ENCODE data around the gene TACR1. TPM values are rescaled to one million over a fixed set of nuclear protein-coding genes. Genes with fewer than 3 reads are reported as not detected.
"Not testable (repeated sequence)": the region's sequence is repeated elsewhere in the genome, so short reads cannot be mapped to it uniquely, and the experiment has no call there.

TACR1 gene
- total and polyA plus RNA-seq, 7 donors = 0.03 to 0.37 (median 0.13) TPM

GRCh38 chr2:75175456-75175855 lies 23.9 kb downstream of the TACR1 start:
- intact Hi-C loops (cut with DNase I) = no loop called here
- no peak overlapping the region for H3K4me3 ChIP-seq
- ATAC-seq (no peak), DNase-seq (no peak)
- H3K4me1 ChIP-seq = no peaks in the 10 kb centered on the region
- WGBS, 3 donors = 41 to 47% (median 44%) methylated on average over 3 of the region's 3 CpGs
- H3K27me3 ChIP-seq (ENCODE audit: insufficient read depth in 3 of 3, low read length in 2 of 3) = no peaks in the 10 kb centered on the region
- no peaks in the 10 kb centered on the region for H3K36me3 ChIP-seq (ENCODE audit: insufficient read depth in 1 of 2, low read depth in 1 of 2)
- H3K9me3 ChIP-seq = no peaks in the 10 kb centered on the region
- TF ChIP-seq CTCF (IDR thresholded peaks at IDR 0.05) = no peak
- H3K27ac ChIP-seq = no peak overlapping the region

- no peak for ATAC-seq
These were observed 24.3 kb downstream of the TACR1 start for GRCh38 chr2:75174981-75175380.

GRCh38 chr2:75174519-75174918 lies 24.8 kb downstream of the TACR1 start:
- TF ChIP-seq CTCF (IDR thresholded peaks at IDR 0.05) = no peak
- Histone ChIP-seq H3K4me3 (no peak overlapping the region), H3K27me3 (ENCODE audit: insufficient read depth in 3 of 3, low read length in 2 of 3) (no peaks in the 10 kb centered on the region), H3K9me3 (no peaks in the 10 kb centered on the region), H3K4me1 (no peaks in the 10 kb centered on the region), H3K36me3 (ENCODE audit: insufficient read depth in 1 of 2, low read depth in 1 of 2) (no peaks in the 10 kb centered on the region), H3K27ac (no peak overlapping the region)
- DNase-seq = no peak
- no peak for ATAC-seq
- intact Hi-C loops (cut with DNase I) = no loop called here
- 49 to 63% (median 54%) methylated on average over 2 of the region's 2 CpGs for WGBS, 3 donors

More at GRCh38 chr2:75174981-75175380, 24.3 kb downstream of the TACR1 start:
- no peak for TF ChIP-seq CTCF (IDR thresholded peaks at IDR 0.05)
- intact Hi-C loops (cut with DNase I) = no loop called here
- no peaks in the 10 kb centered on the region for H3K4me1 ChIP-seq
- DNase-seq = no peak
- no peak overlapping the region for H3K4me3 ChIP-seq
- H3K27me3 ChIP-seq (ENCODE audit: insufficient read depth in 3 of 3, low read length in 2 of 3) = no peaks in the 10 kb centered on the region
- H3K27ac ChIP-seq = no peak overlapping the region
- 87 to 96% (median 94%) methylated on average over 2 of the region's 2 CpGs for WGBS, 3 donors
- no peaks in the 10 kb centered on the region for H3K9me3 ChIP-seq
- no peaks in the 10 kb centered on the region for H3K36me3 ChIP-seq (ENCODE audit: insufficient read depth in 1 of 2, low read depth in 1 of 2)

- TF ChIP-seq CTCF (IDR thresholded peaks at IDR 0.05) = no peak
- ATAC-seq (no peak), DNase-seq (no peak)
- Histone ChIP-seq H3K36me3 (ENCODE audit: insufficient read depth in 1 of 2, low read depth in 1 of 2) (no peaks in the 10 kb centered on the region), H3K9me3 (no peaks in the 10 kb centered on the region), H3K4me1 (no peaks in the 10 kb centered on the region), H3K4me3 (no peak overlapping the region), H3K27ac (no peak overlapping the region), H3K27me3 (ENCODE audit: insufficient read depth in 3 of 3, low read length in 2 of 3) (no peaks in the 10 kb centered on the region)
- intact Hi-C loops (cut with DNase I) = no loop called here
These were observed 25.6 kb downstream of the TACR1 start for GRCh38 chr2:75173740-75174139.

DNA sequence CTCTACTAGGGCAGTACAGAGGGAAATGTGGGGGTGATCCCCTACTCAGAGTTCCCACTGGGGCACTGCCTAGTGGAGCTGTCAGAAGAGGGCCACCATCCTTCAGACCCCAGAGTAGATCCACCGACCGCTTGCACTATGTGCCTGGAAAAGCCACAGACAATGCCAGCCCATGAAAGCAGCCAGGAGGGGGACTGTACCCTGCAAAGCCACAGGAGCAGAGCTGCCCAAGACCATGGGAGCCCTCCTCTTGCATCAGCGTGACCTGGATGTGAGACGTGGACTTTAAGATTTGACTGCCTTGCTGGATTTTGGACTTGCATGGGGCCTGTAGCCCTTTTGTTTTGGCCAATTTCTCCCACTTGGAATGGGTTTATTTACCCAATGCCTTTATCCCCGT lies 27.9 kb downstream of the TACR1 start:
- ATAC-seq; intact Hi-C loops (cut with DNase I): not testable (repeated sequence)
- WGBS, 3 donors = 91 to 96% (median 96%) methylated on average over 5 of the region's 5 CpGs

More for the DNA sequence above, 27.9 kb downstream of the TACR1 start:
- H3K9me3 ChIP-seq; H3K4me3 ChIP-seq; H3K27me3 ChIP-seq (ENCODE audit: insufficient read depth in 3 of 3, low read length in 2 of 3); H3K4me1 ChIP-seq; H3K27ac ChIP-seq; H3K36me3 ChIP-seq (ENCODE audit: insufficient read depth in 1 of 2, low read depth in 1 of 2); DNase-seq: not testable (repeated sequence)

Measured in psoas muscle (tissue), 8 donors.